ENCODE measurements around the gene RNF123. TPM values are rescaled to one million over a fixed set of nuclear protein-coding genes. Genes with fewer than 3 reads are reported as not detected.

RNF123 gene
- total and polyA plus RNA-seq, 4 donors, result 22.2 to 45.0 (median 23.1) TPM

- peaks cover 0 to 22% (median 12%) of the 10 kb centered on the region in 4 donors for H3K36me3 ChIP-seq (ENCODE audit: control insufficient read depth in 4 of 4, insufficient read depth in 4 of 4, low read length in 4 of 4)
- 91 to 97% methylated on average over 11 of the region's 11 CpGs for WGBS, 2 donors
- ATAC-seq (ENCODE audit: insufficient read depth, low FRiP score) (no peak), DNase-seq (no peak)
- no peak overlapping the region for H3K4me3 ChIP-seq
- H3K27ac ChIP-seq (ENCODE audit: low read depth in 1 of 2, low read length in 1 of 2), result no peak overlapping the region
- peaks cover 0 to 3% (median 0%) of the 10 kb centered on the region in 5 donors for H3K4me1 ChIP-seq (ENCODE audit: control insufficient read depth in 5 of 5, insufficient read depth in 5 of 5, low read length in 5 of 5)
- no peaks in the 10 kb centered on the region for H3K27me3 ChIP-seq (ENCODE audit: control insufficient read depth in 3 of 3, insufficient read depth in 3 of 3, low read length in 2 of 3)
- TF ChIP-seq CTCF (IDR thresholded peaks at IDR 0.05; ENCODE audit: control extremely low read depth, extremely low read depth), result no peak
- H3K9ac ChIP-seq (ENCODE audit: insufficient read depth in 1 of 2, low read length in 2 of 2), result no peak overlapping the region
- H3K9me3 ChIP-seq (ENCODE audit: control insufficient read depth in 4 of 4, insufficient read depth in 3 of 4, low read length in 3 of 4), result no peaks in the 10 kb centered on the region
These were observed 22.8 kb downstream of the RNF123 start for GRCh38 chr3:49712166-49712565.

- no peaks in the 10 kb centered on the region for H3K9me3 ChIP-seq (ENCODE audit: control insufficient read depth in 4 of 4, insufficient read depth in 3 of 4, low read length in 3 of 4)
- ATAC-seq (ENCODE audit: insufficient read depth, low FRiP score), result no peak
- no peaks in the 10 kb centered on the region for H3K27me3 ChIP-seq (ENCODE audit: control insufficient read depth in 3 of 3, insufficient read depth in 3 of 3, low read length in 2 of 3)
- no peak for TF ChIP-seq CTCF (IDR thresholded peaks at IDR 0.05; ENCODE audit: control extremely low read depth, extremely low read depth)
- no peak overlapping the region for H3K9ac ChIP-seq (ENCODE audit: insufficient read depth in 1 of 2, low read length in 2 of 2)
- no peak overlapping the region for H3K4me3 ChIP-seq
- H3K4me1 ChIP-seq (ENCODE audit: control insufficient read depth in 5 of 5, insufficient read depth in 5 of 5, low read length in 5 of 5), result peaks cover 0 to 3% (median 0%) of the 10 kb centered on the region in 5 donors
- H3K36me3 ChIP-seq (ENCODE audit: control insufficient read depth in 4 of 4, insufficient read depth in 4 of 4, low read length in 4 of 4), result peaks cover 0 to 22% (median 10%) of the 10 kb centered on the region in 4 donors
- 56 to 68% methylated on average over 7 of the region's 7 CpGs for WGBS, 2 donors
- H3K27ac ChIP-seq (ENCODE audit: low read depth in 1 of 2, low read length in 1 of 2), result no peak overlapping the region
- DNase-seq, result no peak
These were observed 23.4 kb downstream of the RNF123 start for GRCh38 chr3:49712631-49713317.

GRCh38 chr3:49713336-49714105, 24.2 kb downstream of the RNF123 start:
- ATAC-seq (ENCODE audit: insufficient read depth, low FRiP score) (no peak), DNase-seq (no peak)
- 94 to 96% methylated on average over 25 of the region's 25 CpGs for WGBS, 2 donors
- Histone ChIP-seq H3K9me3 (ENCODE audit: control insufficient read depth in 4 of 4, insufficient read depth in 3 of 4, low read length in 3 of 4) (no peaks in the 10 kb centered on the region), H3K4me1 (ENCODE audit: control insufficient read depth in 5 of 5, insufficient read depth in 5 of 5, low read length in 5 of 5) (peaks cover 0 to 9% (median 1%) of the 10 kb centered on the region in 5 donors), H3K36me3 (ENCODE audit: control insufficient read depth in 4 of 4, insufficient read depth in 4 of 4, low read length in 4 of 4) (peaks cover 0 to 22% (median 7%) of the 10 kb centered on the region in 4 donors), H3K27me3 (ENCODE audit: control insufficient read depth in 3 of 3, insufficient read depth in 3 of 3, low read length in 2 of 3) (no peaks in the 10 kb centered on the region), H3K27ac (ENCODE audit: low read depth in 1 of 2, low read length in 1 of 2) (no peak overlapping the region), H3K9ac (ENCODE audit: insufficient read depth in 1 of 2, low read length in 2 of 2) (no peak overlapping the region), H3K4me3 (no peak overlapping the region)
- TF ChIP-seq CTCF (IDR thresholded peaks at IDR 0.05; ENCODE audit: control extremely low read depth, extremely low read depth), result no peak
